Measurements from ENCODE around the gene ING4. TPM values are rescaled to one million over a fixed set of nuclear protein-coding genes. Genes with fewer than 3 reads are reported as not detected.

The ING4 gene
- total and polyA plus RNA-seq, 4 donors = 19.7 to 63.7 (median 44.3) TPM

- ATAC-seq (ENCODE audit: low FRiP score) (peak; percentile 40), DNase-seq (peak in 1 of 2 donors; percentile 74)
- Histone ChIP-seq H3K27me3 (ENCODE audit: control insufficient read depth in 1 of 2, insufficient read depth in 2 of 2, low read length in 1 of 2) (no peaks in the 10 kb centered on the region), H3K4me3 (ENCODE audit: low read length in 2 of 2) (no peak within 1 kb of the TSS), H3K9me3 (ENCODE audit: control insufficient read depth, low read length) (no peaks in the 10 kb centered on the region), H3K27ac (ENCODE audit: low read depth in 1 of 2, low read length in 2 of 2) (no peak within 1 kb of the TSS), H3K4me1 (ENCODE audit: control insufficient read depth in 1 of 2, insufficient read depth in 2 of 2, low read length in 2 of 2) (no peaks in the 10 kb centered on the region), H3K36me3 (ENCODE audit: control insufficient read depth in 1 of 2, insufficient read depth in 2 of 2, low read length in 1 of 2) (no peaks in the 10 kb centered on the region)
- WGBS, 2 donors = 60 to 65% methylated on average over 18 of the region's 18 CpGs
- intact Hi-C loops (cut with DNase I) = no loop called here
Observed at GRCh38 chr12:6635856-6636531, 26.9 kb downstream of the ING4 start, which contains the start of gene LPAR5. LPAR5 (minus strand) TSS chr12:6635959; CDS start chr12:6621248, 14,711 bp downstream.

- Histone ChIP-seq H3K4me3 (ENCODE audit: low read length in 2 of 2) (no peak overlapping the region), H3K9me3 (ENCODE audit: control insufficient read depth, low read length) (no peaks in the 10 kb centered on the region), H3K27ac (ENCODE audit: low read depth in 1 of 2, low read length in 2 of 2) (no peak overlapping the region), H3K36me3 (ENCODE audit: control insufficient read depth in 1 of 2, insufficient read depth in 2 of 2, low read length in 1 of 2) (no peaks in the 10 kb centered on the region), H3K4me1 (ENCODE audit: control insufficient read depth in 1 of 2, insufficient read depth in 2 of 2, low read length in 2 of 2) (no peaks in the 10 kb centered on the region), H3K27me3 (ENCODE audit: control insufficient read depth in 1 of 2, insufficient read depth in 2 of 2, low read length in 1 of 2) (no peaks in the 10 kb centered on the region)
- no peak for DNase-seq
- 61 to 70% methylated on average over 5 of the region's 5 CpGs for WGBS, 2 donors
- intact Hi-C loops (cut with DNase I) = no loop called here
- ATAC-seq (ENCODE audit: low FRiP score) = no peak
Observed at GRCh38 chr12:6635375-6635855, 27.5 kb downstream of the ING4 start.

- Histone ChIP-seq H3K4me1 (ENCODE audit: control insufficient read depth in 1 of 2, insufficient read depth in 2 of 2, low read length in 2 of 2) (no peaks in the 10 kb centered on the region), H3K9me3 (ENCODE audit: control insufficient read depth, low read length) (no peaks in the 10 kb centered on the region), H3K27ac (ENCODE audit: low read depth in 1 of 2, low read length in 2 of 2) (no peak overlapping the region), H3K27me3 (ENCODE audit: control insufficient read depth in 1 of 2, insufficient read depth in 2 of 2, low read length in 1 of 2) (no peaks in the 10 kb centered on the region), H3K4me3 (ENCODE audit: low read length in 2 of 2) (no peak overlapping the region), H3K36me3 (ENCODE audit: control insufficient read depth in 1 of 2, insufficient read depth in 2 of 2, low read length in 1 of 2) (no peaks in the 10 kb centered on the region)
- intact Hi-C loops (cut with DNase I) = no loop called here
- DNase-seq (peak in 1 of 2 donors; percentile 56), ATAC-seq (ENCODE audit: low FRiP score) (no peak)
- 70 to 71% methylated on average over 21 of the region's 21 CpGs for WGBS, 2 donors
Observed at GRCh38 chr12:6632026-6632983, 30.6 kb downstream of the ING4 start.

GRCh38 chr12:6631549-6631961, 31.4 kb downstream of the ING4 start:
- no peak overlapping the region for H3K27ac ChIP-seq (ENCODE audit: low read depth in 1 of 2, low read length in 2 of 2)
- 62% methylated on average over 3 of the region's 3 CpGs for WGBS, 2 donors
- H3K9me3 ChIP-seq (ENCODE audit: control insufficient read depth, low read length) = no peaks in the 10 kb centered on the region
- intact Hi-C loops (cut with DNase I) = no loop called here
- no peak overlapping the region for H3K4me3 ChIP-seq (ENCODE audit: low read length in 2 of 2)
- no peaks in the 10 kb centered on the region for H3K27me3 ChIP-seq (ENCODE audit: control insufficient read depth in 1 of 2, insufficient read depth in 2 of 2, low read length in 1 of 2)
- no peak for ATAC-seq (ENCODE audit: low FRiP score)
- no peaks in the 10 kb centered on the region for H3K4me1 ChIP-seq (ENCODE audit: control insufficient read depth in 1 of 2, insufficient read depth in 2 of 2, low read length in 2 of 2)
- H3K36me3 ChIP-seq (ENCODE audit: control insufficient read depth in 1 of 2, insufficient read depth in 2 of 2, low read length in 1 of 2) = no peaks in the 10 kb centered on the region
- no peak for DNase-seq

GRCh38 chr12:6630736-6631135, 32.2 kb downstream of the ING4 start:
- H3K4me1 ChIP-seq (ENCODE audit: control insufficient read depth in 1 of 2, insufficient read depth in 2 of 2, low read length in 2 of 2) = no peaks in the 10 kb centered on the region
- intact Hi-C loops (cut with DNase I) = no loop called here
- H3K9me3 ChIP-seq (ENCODE audit: control insufficient read depth, low read length) = no peaks in the 10 kb centered on the region
- 45 to 47% methylated on average over 5 of the region's 5 CpGs for WGBS, 2 donors
- no peak overlapping the region for H3K4me3 ChIP-seq (ENCODE audit: low read length in 2 of 2)
- H3K27me3 ChIP-seq (ENCODE audit: control insufficient read depth in 1 of 2, insufficient read depth in 2 of 2, low read length in 1 of 2) = no peaks in the 10 kb centered on the region
- H3K36me3 ChIP-seq (ENCODE audit: control insufficient read depth in 1 of 2, insufficient read depth in 2 of 2, low read length in 1 of 2) = no peaks in the 10 kb centered on the region
- H3K27ac ChIP-seq (ENCODE audit: low read depth in 1 of 2, low read length in 2 of 2) = no peak overlapping the region
- DNase-seq (no peak), ATAC-seq (ENCODE audit: low FRiP score) (no peak)

GRCh38 chr12:6627616-6628015, 35.3 kb downstream of the ING4 start:
- Histone ChIP-seq H3K4me3 (ENCODE audit: low read length in 2 of 2) (no peak overlapping the region), H3K27ac (ENCODE audit: low read depth in 1 of 2, low read length in 2 of 2) (no peak overlapping the region), H3K9me3 (ENCODE audit: control insufficient read depth, low read length) (no peaks in the 10 kb centered on the region), H3K36me3 (ENCODE audit: control insufficient read depth in 1 of 2, insufficient read depth in 2 of 2, low read length in 1 of 2) (no peaks in the 10 kb centered on the region), H3K27me3 (ENCODE audit: control insufficient read depth in 1 of 2, insufficient read depth in 2 of 2, low read length in 1 of 2) (no peaks in the 10 kb centered on the region), H3K4me1 (ENCODE audit: control insufficient read depth in 1 of 2, insufficient read depth in 2 of 2, low read length in 2 of 2) (no peaks in the 10 kb centered on the region)
- intact Hi-C loops (cut with DNase I) = no loop called here
- no peak for ATAC-seq (ENCODE audit: low FRiP score)
- DNase-seq = no peak
- 52 to 59% methylated on average over 7 of the region's 7 CpGs for WGBS, 2 donors

- ATAC-seq (ENCODE audit: low FRiP score) (no peak), DNase-seq (no peak)
- intact Hi-C loops (cut with DNase I) = no loop called here
- Histone ChIP-seq H3K27me3 (ENCODE audit: control insufficient read depth in 1 of 2, insufficient read depth in 2 of 2, low read length in 1 of 2) (no peaks in the 10 kb centered on the region), H3K27ac (ENCODE audit: low read depth in 1 of 2, low read length in 2 of 2) (no peak overlapping the region), H3K4me1 (ENCODE audit: control insufficient read depth in 1 of 2, insufficient read depth in 2 of 2, low read length in 2 of 2) (no peaks in the 10 kb centered on the region), H3K4me3 (ENCODE audit: low read length in 2 of 2) (no peak overlapping the region), H3K36me3 (ENCODE audit: control insufficient read depth in 1 of 2, insufficient read depth in 2 of 2, low read length in 1 of 2) (no peaks in the 10 kb centered on the region), H3K9me3 (ENCODE audit: control insufficient read depth, low read length) (no peaks in the 10 kb centered on the region)
- 36 to 42% methylated on average over 8 of the region's 8 CpGs for WGBS, 2 donors
Observed at GRCh38 chr12:6626654-6627283, 36.1 kb downstream of the ING4 start.

- Histone ChIP-seq H3K36me3 (ENCODE audit: control insufficient read depth in 1 of 2, insufficient read depth in 2 of 2, low read length in 1 of 2) (no peaks in the 10 kb centered on the region), H3K4me1 (ENCODE audit: control insufficient read depth in 1 of 2, insufficient read depth in 2 of 2, low read length in 2 of 2) (no peaks in the 10 kb centered on the region), H3K4me3 (ENCODE audit: low read length in 2 of 2) (no peak overlapping the region), H3K27me3 (ENCODE audit: control insufficient read depth in 1 of 2, insufficient read depth in 2 of 2, low read length in 1 of 2) (no peaks in the 10 kb centered on the region), H3K9me3 (ENCODE audit: control insufficient read depth, low read length) (no peaks in the 10 kb centered on the region), H3K27ac (ENCODE audit: low read depth in 1 of 2, low read length in 2 of 2) (no peak overlapping the region)
- intact Hi-C loops (cut with DNase I) = no loop called here
- DNase-seq (no peak), ATAC-seq (ENCODE audit: low FRiP score) (no peak)
- WGBS, 2 donors = 68 to 80% methylated on average over 29 of the region's 29 CpGs
Observed at GRCh38 chr12:6620885-6621274, 42.0 kb downstream of the ING4 start.

Data from aorta (tissue), 5 donors.